ENCODE measurements around the gene MAS1L.

- no peak for TF ChIP-seq CTCF (IDR thresholded peaks at IDR 0.05; ENCODE audit: poor library complexity, severe bottlenecking)
- no peak for TF ChIP-seq EZH2 (IDR thresholded peaks at IDR 0.05; ENCODE audit: borderline replicate concordance, insufficient read depth, low read length, poor library complexity, severe bottlenecking)
- TF ChIP-seq MXI1 (conservative IDR thresholded peaks at IDR 0.05; ENCODE audit: poor library complexity, severe bottlenecking) = no peak
- no peak for TF ChIP-seq SMC3 (conservative IDR thresholded peaks at IDR 0.05; ENCODE audit: poor library complexity)
- TF ChIP-seq EP300 (conservative IDR thresholded peaks at IDR 0.05; ENCODE audit: poor library complexity, severe bottlenecking) = no peak
These were observed at the start of gene MAS1L for GRCh38 chr6:29487660-29488059.

Data from neural cell (in vitro differentiated cells).